PC-3 (cell line): ENCODE data around the gene ZC3H15. TPM values are rescaled to one million over a fixed set of nuclear protein-coding genes. Genes with fewer than 3 reads are reported as not detected.
A peak's percentile ranks its signal among the peaks of the same experiment; 100 is the strongest.

Source experiments
- ATAC-seq: fragments of 200-7000 bp; cut with Tn5 transposase; 2 replicates; pipeline ENCODE4 v1.9.1; 2020; ENCODE audit warnings: mild to moderate bottlenecking, moderate library complexity
- BruUV-seq: library from RNA; stranded (reverse); fragments of 400-500 nt; replicated peaks from 2 replicates; lab custom pipeline; 2021; lab: Mats Ljungman, UMichigan
- CTCF ChIA-PET: fragments of 300-600 bp; sonication (Branson Sonifier 250); formaldehyde crosslinking; loops from one replicate; lab custom pipeline; 2022; ENCODE audit warnings: antibody characterized with exemption; lab: Charles Lee
- POLR2A ChIA-PET: fragments of 300-600 bp; sonication (Branson Sonifier 250); formaldehyde crosslinking; loops from one replicate; lab custom pipeline; 2022; ENCODE audit warnings: antibody characterized with exemption; ENCODE audit not compliant: unreplicated experiment; lab: Charles Lee
- DNase-seq: peaks from one replicate; pipeline ENCODE4 v3.0.0-alpha.2; 2015
- H2AFZ ChIP-seq: fragments of 300-600 bp; sonication (generic); 2 replicates; pipeline ENCODE4 v1.6.0; 2016; ENCODE audit warnings: antibody characterized with exemption, low read length
- H3F3A ChIP-seq: fragments of 300-600 bp; sonication (generic); one replicate; pipeline ENCODE4 v1.6.0; 2017; ENCODE audit warnings: antibody characterized with exemption, low read length, control low read depth, mild to moderate bottlenecking; ENCODE audit not compliant: unreplicated experiment
- H3K27ac ChIP-seq: fragments of 300-600 bp; sonication (generic); 2 replicates; pipeline ENCODE4 v1.5.1; 2016; ENCODE audit warnings: mild to moderate bottlenecking, low read length
- H3K27me3 ChIP-seq: fragments of 300-600 bp; sonication (generic); 2 replicates; pipeline ENCODE4 v1.6.1; 2016; ENCODE audit warnings: low read length, mixed read lengths
- H3K36me3 ChIP-seq: fragments of 300-600 bp; sonication (generic); 2 replicates; pipeline ENCODE4 v1.6.1; 2016; ENCODE audit warnings: low read depth, mixed run types, low read length, mixed read lengths
- H3K4me1 ChIP-seq: fragments of 300-600 bp; sonication (generic); 2 replicates; pipeline ENCODE4 v1.5.1; 2016; ENCODE audit warnings: low read length; ENCODE audit not compliant: insufficient read depth
- H3K4me2 ChIP-seq: fragments of 300-600 bp; sonication (generic); 2 replicates; pipeline ENCODE4 v1.6.0; 2016; ENCODE audit warnings: low read length
- H3K4me3 ChIP-seq: fragments of 300-600 bp; sonication (generic); 2 replicates; pipeline ENCODE4 v1.5.1; 2016; ENCODE audit warnings: mild to moderate bottlenecking, low read length, mixed read lengths
- H3K79me2 ChIP-seq: fragments of 300-600 bp; sonication (generic); 2 replicates; pipeline ENCODE4 v1.6.1; 2017; ENCODE audit warnings: low read length, mixed read lengths
- H3K9ac ChIP-seq: fragments of 300-600 bp; sonication (generic); 2 replicates; pipeline ENCODE4 v1.6.0; 2016; ENCODE audit warnings: mild to moderate bottlenecking, low read length
- H3K9me2 ChIP-seq: fragments of 300-600 bp; sonication (generic); replicated peaks from 2 replicates; pipeline ENCODE4 v1.6.1; 2016; ENCODE audit warnings: mixed run types, low read length, mixed read lengths
- H3K9me3 ChIP-seq: fragments of 300-600 bp; sonication (generic); 2 replicates; pipeline ENCODE4 v1.6.1; 2016; ENCODE audit warnings: low read length, mixed read lengths
- H4K20me1 ChIP-seq: fragments of 300-600 bp; sonication (generic); 2 replicates; pipeline ENCODE4 v1.6.1; 2016; ENCODE audit warnings: low read length, mixed read lengths
- CTCF ChIP-seq: fragments of 300-600 bp; sonication (generic); conservative IDR thresholded peaks from 2 replicates; pipeline ENCODE4 v1.5.1; 2017; ENCODE audit warnings: antibody characterized with exemption, low read depth, mild to moderate bottlenecking, low read length
- EZH2 ChIP-seq: fragments of 300-600 bp; sonication (generic); IDR thresholded peaks from one replicate; pipeline ENCODE4 v1.6.1; 2017; ENCODE audit warnings: antibody characterized with exemption, mild to moderate bottlenecking, low read length; ENCODE audit not compliant: unreplicated experiment
- EZH2phosphoT487 ChIP-seq: fragments of 300-600 bp; sonication (generic); IDR thresholded peaks from 2 replicates; pipeline ENCODE4 v1.6.1; 2018; ENCODE audit warnings: mild to moderate bottlenecking, antibody characterized with exemption, low read length, borderline replicate concordance
- intact Hi-C: fragments of 100-400 bp; cut with micrococcal nuclease; formaldehyde crosslinking; loops from 2 replicates; pipeline ENCODE4 v1.9.0; 2023
- total RNA-seq: library from RNA; depleted of rRNA; stranded (reverse); fragments of >200 nt; gene quantifications from 2 replicates; pipeline ENCODE4 v1.2.3, GENCODE V29; 2014

The ZC3H15 gene
- total RNA-seq, 1 experiment from 2014 or later: 58.2 TPM

- H3K9ac ChIP-seq: no peak overlapping the region
- DNase-seq: peak; percentile 70
- peaks cover 61% of the 10 kb centered on the region for H4K20me1 ChIP-seq
- peaks cover 14% of the 10 kb centered on the region; the same call in 1 of the 2 replicates for H3K4me1 ChIP-seq
- ChIA-PET CTCF (no interaction called here), POLR2A (no interaction called here)
- no peaks in the 10 kb centered on the region for H3K27me3 ChIP-seq
- no peaks in the 10 kb centered on the region for H3F3A ChIP-seq
- TF ChIP-seq CTCF: no peak
- TF ChIP-seq EZH2: no peak
- no peak for TF ChIP-seq EZH2phosphoT487
- H3K4me3 ChIP-seq: no peak overlapping the region
- H2AFZ ChIP-seq: no peak overlapping the region
- H3K79me2 ChIP-seq: peaks cover 88% of the 10 kb centered on the region
- no TSS peak for BruUV-seq
- intact Hi-C loops: no loop called here
- no peaks in the 10 kb centered on the region for H3K9me3 ChIP-seq
- no peak overlapping the region for H3K27ac ChIP-seq
- H3K4me2 ChIP-seq: no peak overlapping the region
- peaks cover 54% of the 10 kb centered on the region for H3K36me3 ChIP-seq
- peak; percentile 94 for ATAC-seq
- H3K9me2 ChIP-seq: no peaks in the 10 kb centered on the region
These were observed 10.3 kb downstream of the ZC3H15 start for GRCh38 chr2:186496401-186496800.

GRCh38 chr2:186497928-186498327 is 11.9 kb downstream of the ZC3H15 start:
- H3K27me3 ChIP-seq: no peaks in the 10 kb centered on the region
- no peak for DNase-seq
- POLR2A ChIA-PET: no interaction called here
- no TSS peak for BruUV-seq
- no peak for ATAC-seq
- peaks cover 59% of the 10 kb centered on the region for H3K36me3 ChIP-seq
- peaks cover 45% of the 10 kb centered on the region for H4K20me1 ChIP-seq
- H3K4me2 ChIP-seq: no peak overlapping the region
- intact Hi-C loops: no loop called here
- TF ChIP-seq EZH2 (no peak), EZH2phosphoT487 (no peak), CTCF (no peak)
- CTCF ChIA-PET: no interaction called here
- H3K4me1 ChIP-seq: peaks cover 14% of the 10 kb centered on the region; the same call in 1 of the 2 replicates
- no peak overlapping the region for H3K4me3 ChIP-seq
- H3K9ac ChIP-seq: no peak overlapping the region
- H2AFZ ChIP-seq: no peak overlapping the region
- H3K9me3 ChIP-seq: no peaks in the 10 kb centered on the region
- no peaks in the 10 kb centered on the region for H3F3A ChIP-seq
- no peak overlapping the region for H3K27ac ChIP-seq
- H3K9me2 ChIP-seq: no peaks in the 10 kb centered on the region
- peaks cover 72% of the 10 kb centered on the region for H3K79me2 ChIP-seq

- Histone ChIP-seq H3K36me3 (peaks cover 58% of the 10 kb centered on the region), H3K9me3 (no peaks in the 10 kb centered on the region), H3K4me3 (no peak overlapping the region), H3F3A (peaks cover 3% of the 10 kb centered on the region), H3K4me2 (no peak overlapping the region), H3K79me2 (peaks cover 63% of the 10 kb centered on the region), H3K9me2 (no peaks in the 10 kb centered on the region), H2AFZ (no peak overlapping the region), H3K27me3 (no peaks in the 10 kb centered on the region), H3K4me1 (peaks cover 14% of the 10 kb centered on the region; the same call in 1 of the 2 replicates), H3K27ac (no peak overlapping the region), H4K20me1 (peaks cover 39% of the 10 kb centered on the region), H3K9ac (no peak overlapping the region)
- intact Hi-C loops: no loop called here
- TF ChIP-seq EZH2 (no peak), CTCF (no peak), EZH2phosphoT487 (no peak)
- POLR2A ChIA-PET: no interaction called here
- ATAC-seq (no peak), DNase-seq (no peak)
- BruUV-seq: no TSS peak
- CTCF ChIA-PET: no interaction called here
These were observed 12.8 kb downstream of the ZC3H15 start for GRCh38 chr2:186498834-186499233.
